H1 (cell line): ENCODE results near the gene YIPF3. TPM values are rescaled to one million over a fixed set of nuclear protein-coding genes. Genes with fewer than 3 reads are reported as not detected.

Source experiments
- CTCF ChIA-PET: fragments of 300-600 bp; sonication (Branson Sonifier 250); formaldehyde crosslinking; loops from one replicate; lab custom pipeline; 2021; ENCODE audit not compliant: partially characterized antibody; lab: Charles Lee
- POLR2A ChIA-PET: fragments of 300-600 bp; sonication (Branson Sonifier 250); formaldehyde crosslinking; loops from one replicate; lab custom pipeline; 2021; ENCODE audit warnings: inconsistent platforms; ENCODE audit not compliant: partially characterized antibody; lab: Charles Lee
- DNase-seq, 2 experiments: peaks; one replicate each; pipeline versions ENCODE4 v3.0.0 to v3.0.0-alpha.2; 2010 to 2022; ENCODE audit warnings: low spot score in 2 of 2, low read depth in 1 of 2, mixed read lengths in 1 of 2
- FAIRE-seq: peaks from 2 replicates; lab custom pipeline; 2011; peaks lifted over from hg19 to GRCh38; lab: Jason Lieb, UNC
- H2AFZ ChIP-seq: 2 replicates; pipeline ENCODE4 v1.8.1; 2012; ENCODE audit warnings: low read length, inconsistent platforms
- H2AK5ac ChIP-seq: 2 replicates; pipeline ENCODE4 v1.6.1; 2013; ENCODE audit warnings: low read depth, low read length
- H2BK120ac ChIP-seq: replicated peaks from 2 replicates; pipeline ENCODE3; 2013; ENCODE audit warnings: low read depth, low read length, inconsistent platforms
- H2BK12ac ChIP-seq: 2 replicates; pipeline ENCODE4 v1.6.1; 2013; ENCODE audit warnings: low read depth, low read length
- H2BK15ac ChIP-seq: 2 replicates; pipeline ENCODE4 v1.6.1; 2013; ENCODE audit warnings: low read length
- H2BK20ac ChIP-seq: 2 replicates; pipeline ENCODE4 v1.6.1; 2013; ENCODE audit warnings: low read length
- H2BK5ac ChIP-seq: 2 replicates; pipeline ENCODE4 v1.6.1; 2013; ENCODE audit warnings: low read depth, low read length
- H3K14ac ChIP-seq: 2 replicates; pipeline ENCODE4 v1.6.1; 2013; ENCODE audit warnings: inconsistent platforms; ENCODE audit not compliant: insufficient read length
- H3K18ac ChIP-seq: 2 replicates; pipeline ENCODE4 v1.6.1; 2013; ENCODE audit warnings: low read length; ENCODE audit errors: extremely low read depth
- H3K23ac ChIP-seq: 2 replicates; pipeline ENCODE4 v1.6.1; 2013; ENCODE audit warnings: inconsistent platforms; ENCODE audit not compliant: insufficient read length
- H3K23me2 ChIP-seq: 2 replicates; pipeline ENCODE4 v1.6.1; 2013; ENCODE audit warnings: low read depth, low read length
- H3K27ac ChIP-seq: 2 replicates; pipeline ENCODE4 v1.6.1; 2011; ENCODE audit warnings: low read depth, low read length, inconsistent platforms
- H3K27me3 ChIP-seq, 4 experiments: replicated peaks in 1 of 4; 1 replicate in 1 of 4; 2 replicates in 3 of 4; pipeline versions ENCODE4 v1.6.1 to v1.8.1; 2011 to 2013; ENCODE audit warnings: low read length in 3 of 4, mild to moderate bottlenecking in 3 of 4, inconsistent platforms in 2 of 4, mixed read lengths in 2 of 4, moderate library complexity in 1 of 4; ENCODE audit not compliant: control insufficient read depth in 3 of 4, insufficient read depth in 3 of 4; ENCODE audit errors: extremely low read depth in 1 of 4
- H3K36me3 ChIP-seq, 4 experiments: 2 replicates each; pipeline versions ENCODE4 v1.6.1 to v1.8.1; 2011 to 2013; ENCODE audit warnings: mild to moderate bottlenecking in 4 of 4, low read length in 3 of 4, moderate library complexity in 2 of 4, control low read depth in 1 of 4, inconsistent platforms in 1 of 4; ENCODE audit not compliant: insufficient read depth in 4 of 4, control insufficient read depth in 2 of 4
- H3K4ac ChIP-seq: replicated peaks from 2 replicates; pipeline ENCODE3; 2013; ENCODE audit warnings: low read length, low read depth, mixed read lengths, inconsistent platforms; ENCODE audit not compliant: insufficient read length
- H3K4me1 ChIP-seq, 4 experiments: replicated peaks in 1 of 4; 1 replicate in 1 of 4; 2 replicates in 3 of 4; pipeline versions ENCODE4 v1.6.1 to v1.8.1; 2011 to 2013; ENCODE audit warnings: low read length in 3 of 4, inconsistent platforms in 2 of 4, mixed read lengths in 1 of 4; ENCODE audit not compliant: insufficient read depth in 4 of 4, control insufficient read depth in 3 of 4
- H3K4me2 ChIP-seq, 2 experiments: 2 replicates each; pipeline versions ENCODE4 v1.6.1 to v1.8.1; 2011 to 2013; ENCODE audit warnings: low read depth in 2 of 2, low read length in 2 of 2, control low read depth in 1 of 2, inconsistent platforms in 1 of 2, mild to moderate bottlenecking in 1 of 2; ENCODE audit not compliant: insufficient read depth in 1 of 2
- H3K4me3 ChIP-seq, 4 experiments: fragments of 200-600, 300-600 bp in 1 of 4; sonication (generic), shearing (Covaris generic), sonication (Bioruptor Twin) in 1 of 4; 2 replicates each; pipeline versions ENCODE4 v1.5.1 to v1.8.1; 2011 to 2016; ENCODE audit warnings: low read length in 4 of 4, low read depth in 3 of 4, control low read depth in 2 of 4, inconsistent platforms in 2 of 4, mild to moderate bottlenecking in 2 of 4, mixed read lengths in 1 of 4, moderate library complexity in 1 of 4; ENCODE audit not compliant: insufficient read depth in 2 of 4; ENCODE audit errors: extremely low read depth in 1 of 4
- H3K56ac ChIP-seq: replicated peaks from 2 replicates; pipeline ENCODE3; 2013; ENCODE audit warnings: low read depth, mild to moderate bottlenecking, mixed read lengths, low read length, inconsistent platforms; ENCODE audit not compliant: insufficient read length
- H3K79me1 ChIP-seq: 2 replicates; pipeline ENCODE4 v1.6.1; 2013; ENCODE audit warnings: low read depth, low read length, control low read depth
- H3K79me2 ChIP-seq, 2 experiments: 2 replicates each; pipeline versions ENCODE4 v1.6.1 to v1.8.1; 2012 to 2013; ENCODE audit warnings: low read length in 2 of 2, mild to moderate bottlenecking in 2 of 2, inconsistent platforms in 1 of 2; ENCODE audit not compliant: insufficient read depth in 2 of 2, control insufficient read depth in 1 of 2
- H3K9ac ChIP-seq, 4 experiments: replicated peaks in 1 of 4; 1 replicate in 1 of 4; 2 replicates in 3 of 4; pipeline versions ENCODE4 v1.6.1 to v1.8.1; 2011 to 2013; ENCODE audit warnings: low read depth in 3 of 4, low read length in 3 of 4, control low read depth in 2 of 4, mild to moderate bottlenecking in 2 of 4, moderate library complexity in 2 of 4, inconsistent platforms in 1 of 4; ENCODE audit errors: extremely low read depth in 1 of 4
- H3K9me3 ChIP-seq, 2 experiments: 2 replicates each; pipeline versions ENCODE4 v1.6.1 to v1.8.1; 2012 to 2013; ENCODE audit warnings: mild to moderate bottlenecking in 2 of 2, moderate library complexity in 2 of 2, control low read depth in 1 of 2, inconsistent platforms in 1 of 2, low read depth in 1 of 2, low read length in 1 of 2, mixed read lengths in 1 of 2; ENCODE audit not compliant: insufficient read depth in 2 of 2
- H4K20me1 ChIP-seq, 2 experiments: replicated peaks in 1 of 2; 2 replicates each; pipeline versions ENCODE3 to v1.8.1; 2011 to 2013; ENCODE audit warnings: inconsistent platforms in 2 of 2, low read length in 2 of 2, mild to moderate bottlenecking in 1 of 2; ENCODE audit not compliant: insufficient read depth in 2 of 2, control insufficient read depth in 1 of 2
- H4K5ac ChIP-seq: 2 replicates; pipeline ENCODE4 v1.6.1; 2013; ENCODE audit warnings: low read length, low read depth, mixed read lengths, inconsistent platforms; ENCODE audit not compliant: insufficient read length
- H4K8ac ChIP-seq: 2 replicates; pipeline ENCODE4 v1.8.0; 2013; ENCODE audit warnings: mild to moderate bottlenecking, moderate library complexity, low read length, inconsistent platforms; ENCODE audit not compliant: insufficient read depth; ENCODE audit errors: extremely low read depth
- H4K91ac ChIP-seq: replicated peaks from 2 replicates; pipeline ENCODE3; 2013; ENCODE audit warnings: low read length, mixed read lengths, inconsistent platforms; ENCODE audit not compliant: insufficient read length
- EP300 ChIP-seq, 2 experiments: IDR thresholded peaks; 1 replicate in 1 of 2; 2 replicates in 1 of 2; pipeline ENCODE4 v1.6.1; 2011 to 2012; ENCODE audit warnings: low read depth in 2 of 2, low read length in 2 of 2, mild to moderate bottlenecking in 2 of 2, borderline replicate concordance in 1 of 2, inconsistent platforms in 1 of 2, moderate library complexity in 1 of 2
- NRF1 ChIP-seq: IDR thresholded peaks from 2 replicates; pipeline ENCODE4 v1.6.1; 2011; ENCODE audit warnings: mild to moderate bottlenecking, low read depth, low read length, improper control_type of control experiment
- POLR2A ChIP-seq, 2 experiments: IDR thresholded peaks; 1 replicate in 1 of 2; 2 replicates in 1 of 2; pipeline ENCODE4 v1.6.1; 2011; ENCODE audit warnings: low read depth in 2 of 2, low read length in 2 of 2, mild to moderate bottlenecking in 2 of 2; ENCODE audit errors: control extremely low read depth in 1 of 2
- POLR2AphosphoS5 ChIP-seq: IDR thresholded peaks from 2 replicates; pipeline ENCODE4 v1.6.1; 2011; ENCODE audit warnings: low read depth, low read length
- RBBP5 ChIP-seq: IDR thresholded peaks from 2 replicates; pipeline ENCODE4 v1.7.1; 2012; ENCODE audit warnings: low read depth, mild to moderate bottlenecking, inconsistent platforms, low read length, moderate library complexity, borderline replicate concordance
- TAF7 ChIP-seq: optimal IDR thresholded peaks from 2 replicates; pipeline ENCODE3; 2011; ENCODE audit warnings: low read depth, mild to moderate bottlenecking, inconsistent platforms, low read length, moderate library complexity, borderline replicate concordance
- WGBS, 2 experiments: shearing (Covaris generic) in 1 of 2; methylation state at CpG; one replicate each; pipeline versions ENCODE4 v1.1.6 to v1.1.7; 2013 to 2015; ENCODE audit warnings: low lambda C conversion rate in 2 of 2, mixed read lengths in 2 of 2, inconsistent platforms in 1 of 2, low coverage in 1 of 2, missing lambda C conversion rate in 1 of 2; ENCODE audit not compliant: insufficient replicate concordance in 2 of 2, insufficient coverage in 1 of 2, insufficient read length in 1 of 2; ENCODE audit errors: extremely low coverage in 1 of 2, missing lambda C conversion rate in 1 of 2; 5-methylcytosine and 5-hydroxymethylcytosine counted together
- polyA plus RNA-seq, 7 experiments: library from polyadenylated mRNA; depleted of rRNA in 3 of 7; stranded (reverse) in 5 of 7; unstranded in 2 of 7; fragments of >200 nt in 5 of 7; fragments of 200-250 nt in 2 of 7; gene quantifications; 1 replicate in 5 of 7; 2 replicates in 1 of 7; 4 replicates in 1 of 7; pipeline versions ENCODE4 v1.2.1 to v1.2.3, GENCODE V29; 2011 to 2013; ENCODE audit warnings: missing spikeins in 2 of 7, mixed read lengths in 2 of 7
- total RNA-seq: library from RNA; stranded (reverse); fragmentation: NEBNext Ultra II Directional; extraction: Animal tissue kit (Norgen Biotek cat#: 25700); gene quantifications from 2 replicates; pipeline ENCODE4 v1.2.1, GENCODE V29; 2021

The YIPF3 gene
- total and polyA plus RNA-seq, 2 of the 8 experiments (the other 6 are each of a cell fraction or from before 2014, with no cell fraction given), result 77.2 to 225 TPM

DNA sequence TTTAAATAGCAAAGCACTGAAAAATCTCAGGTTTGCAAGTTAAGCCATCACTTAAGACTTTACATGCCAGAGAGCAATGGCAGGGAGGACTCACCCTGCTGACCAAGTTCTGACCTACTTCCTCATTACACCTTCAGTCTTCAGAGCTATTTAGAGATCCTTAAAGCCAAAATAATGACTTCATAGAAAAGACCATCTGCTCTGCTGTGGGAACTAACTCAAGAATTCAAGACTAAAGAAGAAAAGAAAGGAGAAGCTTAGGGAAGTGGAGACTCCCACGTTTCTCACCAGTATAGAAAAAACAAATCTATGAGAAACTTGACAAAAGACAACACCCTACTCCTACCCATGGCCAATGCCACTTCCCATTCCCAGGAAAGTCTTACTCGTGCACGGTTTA, 30.5 kb upstream of the YIPF3 start:
- FAIRE-seq, result no peak
- H3K4me3 ChIP-seq, result no peak overlapping the region
- H2AFZ ChIP-seq, result no peak overlapping the region
- H3K79me2 ChIP-seq, result no peaks in the 10 kb centered on the region
- no peak overlapping the region for H3K14ac ChIP-seq
- no peak overlapping the region for H3K4ac ChIP-seq
- no peak overlapping the region for H2BK5ac ChIP-seq
- no peak overlapping the region for H3K9ac ChIP-seq
- no peak overlapping the region for H2BK15ac ChIP-seq
- no peak overlapping the region for H3K27ac ChIP-seq
- H3K56ac ChIP-seq, result no peak overlapping the region
- DNase-seq, result no peak
- no peaks in the 10 kb centered on the region for H3K4me1 ChIP-seq
- WGBS, 2 experiments, result 100% methylated on average over 3 of the region's 3 CpGs; no CpG with 5 or more reads in 1 of the 2 experiments
- no peaks in the 10 kb centered on the region for H3K23me2 ChIP-seq
- no peak overlapping the region for H2BK20ac ChIP-seq
- no peak overlapping the region for H2BK12ac ChIP-seq
- TF ChIP-seq POLR2AphosphoS5 (no peak), EP300 (IDR thresholded peaks at IDR 0.05; ENCODE audit: borderline replicate concordance in 1 of 2, low read depth in 2 of 2, low read length in 2 of 2) (no peak), TAF7 (no peak), RBBP5 (no peak), POLR2A (IDR thresholded peaks at IDR 0.05; ENCODE audit: control extremely low read depth in 1 of 2, low read depth in 2 of 2, low read length in 2 of 2) (no peak), NRF1 (no peak)
- ChIA-PET POLR2A (interaction anchor here (0.8 to 2.7 kb wide), 5 partner anchors 11 to 27 kb away, joined by 3 to 7 read pairs (median 5); no protein-coding TSS in a partner anchor), CTCF (no interaction called here)
- H4K20me1 ChIP-seq, result peaks cover 2 to 5% of the 10 kb centered on the region in 2 experiments
- H4K5ac ChIP-seq, result no peak overlapping the region
- H3K23ac ChIP-seq, result no peak overlapping the region
- no peaks in the 10 kb centered on the region for H3K79me1 ChIP-seq
- H3K9me3 ChIP-seq, result no peaks in the 10 kb centered on the region
- peaks cover 37 to 95% (median 81%) of the 10 kb centered on the region in 4 experiments for H3K36me3 ChIP-seq
- H3K27me3 ChIP-seq, result no peaks in the 10 kb centered on the region
- H3K4me2 ChIP-seq, result no peak overlapping the region
- H2BK120ac ChIP-seq, result no peak overlapping the region
- no peak overlapping the region for H3K18ac ChIP-seq
- H2AK5ac ChIP-seq, result no peak overlapping the region
- H4K91ac ChIP-seq, result no peak overlapping the region
- H4K8ac ChIP-seq, result no peak overlapping the region
